ENCODE results near the gene SDS. TPM values are rescaled to one million over a fixed set of nuclear protein-coding genes. Genes with fewer than 3 reads are reported as not detected.

The SDS gene
- total and polyA plus RNA-seq, 8 donors: 0.31 to 3.2 (median 0.47) TPM

GRCh38 chr12:113392520-113392919, 11.2 kb downstream of the SDS start:
- H3K36me3 ChIP-seq: peaks cover 0 to 38% of the 10 kb centered on the region in 2 donors
- ATAC-seq (no peak), DNase-seq (no peak)
- H3K4me3 ChIP-seq: no peak overlapping the region
- H3K27ac ChIP-seq: no peak overlapping the region
- no peaks in the 10 kb centered on the region for H3K9me3 ChIP-seq
- no peak for TF ChIP-seq CTCF (IDR thresholded peaks at IDR 0.05)
- H3K27me3 ChIP-seq: peaks cover 0 to 4% of the 10 kb centered on the region in 2 donors
- no peaks in the 10 kb centered on the region for H3K4me1 ChIP-seq
- intact Hi-C loops (cut with DNase I): no loop called here

GRCh38 chr12:113391650-113392337, 11.9 kb downstream of the SDS start:
- ATAC-seq: no peak
- peaks cover 0 to 45% of the 10 kb centered on the region in 2 donors for H3K36me3 ChIP-seq
- intact Hi-C loops (cut with DNase I): no loop called here
- TF ChIP-seq CTCF (IDR thresholded peaks at IDR 0.05): no peak
- H3K4me1 ChIP-seq: no peaks in the 10 kb centered on the region
- no peaks in the 10 kb centered on the region for H3K27me3 ChIP-seq
- no peak overlapping the region for H3K4me3 ChIP-seq
- DNase-seq: no peak
- H3K9me3 ChIP-seq: no peaks in the 10 kb centered on the region
- H3K27ac ChIP-seq: no peak overlapping the region

GRCh38 chr12:113391145-113391544, 12.5 kb downstream of the SDS start:
- no peak for ATAC-seq

GRCh38 chr12:113390064-113391043, 13.3 kb downstream of the SDS start:
- TF ChIP-seq CTCF (IDR thresholded peaks at IDR 0.05): no peak
- H3K4me3 ChIP-seq: no peak overlapping the region
- no peaks in the 10 kb centered on the region for H3K27me3 ChIP-seq
- H3K4me1 ChIP-seq: no peaks in the 10 kb centered on the region
- no peak for DNase-seq
- H3K36me3 ChIP-seq: peaks cover 0 to 58% of the 10 kb centered on the region in 2 donors
- ATAC-seq: no peak
- no peak overlapping the region for H3K27ac ChIP-seq
- H3K9me3 ChIP-seq: no peaks in the 10 kb centered on the region
- intact Hi-C loops (cut with DNase I): no loop called here

More at GRCh38 chr12:113391145-113391544, 12.5 kb downstream of the SDS start:
- H3K27me3 ChIP-seq: no peaks in the 10 kb centered on the region
- H3K27ac ChIP-seq: no peak overlapping the region
- H3K9me3 ChIP-seq: no peaks in the 10 kb centered on the region
- intact Hi-C loops (cut with DNase I): no loop called here
- no peak overlapping the region for H3K4me3 ChIP-seq
- no peak for TF ChIP-seq CTCF (IDR thresholded peaks at IDR 0.05)
- no peaks in the 10 kb centered on the region for H3K4me1 ChIP-seq
- no peak for DNase-seq
- peaks cover 0 to 50% of the 10 kb centered on the region in 2 donors for H3K36me3 ChIP-seq

GRCh38 chr12:113388351-113388750, 15.3 kb downstream of the SDS start:
- Histone ChIP-seq H3K27me3 (no peaks in the 10 kb centered on the region), H3K4me3 (no peak overlapping the region), H3K9me3 (no peaks in the 10 kb centered on the region), H3K4me1 (no peaks in the 10 kb centered on the region), H3K27ac (no peak overlapping the region), H3K36me3 (peaks cover 0 to 78% of the 10 kb centered on the region in 2 donors)
- ATAC-seq: no peak
- no peak for DNase-seq
- TF ChIP-seq CTCF (IDR thresholded peaks at IDR 0.05): no peak
- intact Hi-C loops (cut with DNase I): no loop called here

Measured in left lung (tissue), 10 donors.